HepG2 (cell line): ENCODE results near the gene NOXO1. TPM values are rescaled to one million over a fixed set of nuclear protein-coding genes. Genes with fewer than 3 reads are reported as not detected.
A peak's percentile ranks its signal among the peaks of the same experiment; 100 is the strongest.

ENCODE experiments used
- CREB3 ChIP-seq: sonication (generic); formaldehyde crosslinking; IDR thresholded peaks from 2 replicates; pipeline ENCODE4 v1.5.0; 2020; ENCODE audit warnings: missing genetic modification reagents
- HCFC1 ChIP-seq: fragments of 150-350 bp; IDR thresholded peaks from 2 replicates; pipeline ENCODE4 v1.6.1; 2014; ENCODE audit warnings: low read depth, low read length
- JUN ChIP-seq: sonication (generic); formaldehyde crosslinking; IDR thresholded peaks from 2 replicates; pipeline ENCODE4 v1.4.0; 2020; ENCODE audit warnings: mild to moderate bottlenecking, missing genetic modification reagents
- LRRFIP1 ChIP-seq: sonication (generic); formaldehyde crosslinking; conservative IDR thresholded peaks from 2 replicates; pipeline ENCODE4 v1.4.0; 2020; ENCODE audit warnings: missing genetic modification reagents
- MXI1 ChIP-seq: IDR thresholded peaks from 3 replicates; pipeline ENCODE4 v1.6.1; 2012; ENCODE audit warnings: low read depth, low read length, inconsistent platforms, borderline replicate concordance
- POLR2AphosphoS5 ChIP-seq: IDR thresholded peaks from 2 replicates; pipeline ENCODE4 v1.6.1; 2012; ENCODE audit warnings: low read depth, low read length
- TRAFD1 ChIP-seq: sonication (generic); formaldehyde crosslinking; IDR thresholded peaks from 2 replicates; pipeline ENCODE4 v1.5.1; 2020; ENCODE audit warnings: missing genetic modification reagents, mild to moderate bottlenecking, borderline replicate concordance
- ZBTB33 ChIP-seq: sonication (generic); formaldehyde crosslinking; IDR thresholded peaks from 2 replicates; pipeline ENCODE4 v1.4.0; 2020; ENCODE audit warnings: missing genetic modification reagents
- ZBTB42 ChIP-seq: sonication (generic); formaldehyde crosslinking; IDR thresholded peaks from 2 replicates; pipeline ENCODE4 v1.5.0; 2020; ENCODE audit warnings: mild to moderate bottlenecking, missing genetic modification reagents
- ZFY ChIP-seq: sonication (generic); formaldehyde crosslinking; IDR thresholded peaks from 2 replicates; pipeline ENCODE4 v1.4.0; 2020; ENCODE audit warnings: missing genetic modification reagents
- ZNF253 ChIP-seq: sonication (generic); formaldehyde crosslinking; IDR thresholded peaks from 2 replicates; pipeline ENCODE4 v1.8.0; 2022; ENCODE audit warnings: mild to moderate bottlenecking, missing genetic modification reagents, borderline replicate concordance
- ZNF3 ChIP-seq: IDR thresholded peaks from 2 replicates; pipeline ENCODE4 v1.7.0; 2017; ENCODE audit warnings: inconsistent platforms
- ZNF574 ChIP-seq: sonication (generic); formaldehyde crosslinking; IDR thresholded peaks from 2 replicates; pipeline ENCODE4 v1.4.0; 2020; ENCODE audit warnings: missing genetic modification reagents
- ZNF7 ChIP-seq: IDR thresholded peaks from 2 replicates; pipeline ENCODE4 v1.6.1; 2016; ENCODE audit warnings: missing biosample characterization, missing genetic modification reagents
- ZNF710 ChIP-seq: sonication (generic); formaldehyde crosslinking; IDR thresholded peaks from 2 replicates; pipeline ENCODE4 v1.5.0; 2020; ENCODE audit warnings: mild to moderate bottlenecking, missing genetic modification reagents, borderline replicate concordance
- ZNF776 ChIP-seq: sonication (generic); formaldehyde crosslinking; IDR thresholded peaks from 2 replicates; pipeline ENCODE4 v1.4.0; 2020; ENCODE audit warnings: mild to moderate bottlenecking, missing genetic modification reagents
- ZNF780A ChIP-seq: sonication (generic); formaldehyde crosslinking; IDR thresholded peaks from 2 replicates; pipeline ENCODE4 v1.8.0; 2022; ENCODE audit warnings: mild to moderate bottlenecking, missing genetic modification reagents, moderate library complexity
- polyA plus RNA-seq, 8 experiments: library from polyadenylated mRNA; depleted of rRNA in 3 of 8; stranded (reverse) in 7 of 8; unstranded in 1 of 8; fragments of >200 nt; fragmentation: Illumina TruSeq in 4 of 8; extraction: Trizol in 4 of 8; gene quantifications; 2 replicates each; pipeline versions ENCODE4 v1.2.1 to v1.2.3, GENCODE V29; 2011 to 2016; ENCODE audit warnings: low read depth in 4 of 8, missing spikeins in 1 of 8, mixed read lengths in 1 of 8; ENCODE audit not compliant: insufficient read depth in 1 of 8
- total RNA-seq, 5 experiments: library from RNA; depleted of rRNA; stranded (reverse); fragments of >200 nt; fragmentation: Illumina TruSeq; extraction: Trizol; gene quantifications; 2 replicates each; pipeline ENCODE4 v1.2.3, GENCODE V29; 2016; ENCODE audit warnings: low read depth in 1 of 5

Gene NOXO1
- total and polyA plus RNA-seq, 2 of the 13 experiments (the other 11 are each of a cell fraction or from before 2014, with no cell fraction given) = 0.69 to 1.4 TPM

GRCh38 chr16:1993731-1994131, 12.5 kb upstream of the NOXO1 start (continued):
- TF ChIP-seq ZNF574 (CRISPR knock-in tag) (no peak; the same call in 1 of the 2 replicates), ZNF7 (CRISPR knock-in tag) (peak; percentile 88), ZNF780A (CRISPR knock-in tag) (no peak), JUN (no peak), MXI1 (no peak; the same call in 2 of the 3 replicates), ZBTB33 (CRISPR knock-in tag) (no peak), ZNF710 (CRISPR knock-in tag) (no peak), CREB3 (no peak), HCFC1 (no peak), LRRFIP1 (no peak), POLR2AphosphoS5 (no peak), ZFY (peak; percentile 23; the same call in 1 of the 2 replicates), TRAFD1 (CRISPR knock-in tag) (no peak), ZNF253 (no peak), ZBTB42 (no peak), ZNF3 (CRISPR knock-in tag) (peak; percentile 98), ZNF776 (CRISPR knock-in tag) (no peak)
